GM11168 (cell line): ENCODE measurements around the gene PCDHB12.

Experiments used
- in situ Hi-C: fragments of 300-500 bp; cut with MboI; formaldehyde crosslinking; loops from one replicate; pipeline ENCODE4 v1.12.0; 2022; ENCODE audit warnings: low sequenced_read_pairs; ENCODE audit not compliant: unreplicated experiment

PCDHB12 gene

GRCh38 chr5:141260458-141261237 lies 52.1 kb downstream of the PCDHB12 start:
- in situ Hi-C loops, result no loop called here

- in situ Hi-C loops, result no loop called here
Measured at GRCh38 chr5:141261238-141261546, 52.7 kb downstream of the PCDHB12 start.
